ENCODE data around the gene EIF4G3. TPM values are rescaled to one million over a fixed set of nuclear protein-coding genes. Genes with fewer than 3 reads are reported as not detected.

The EIF4G3 gene
- total and polyA plus RNA-seq, 9 of the 15 experiments (the other 6 are each of a cell fraction or from before 2014, with no cell fraction given), result 6.7 to 40.5 (median 32.1) TPM

GRCh38 chr1:20786253-20787028 is 390.3 kb downstream of the EIF4G3 start:
- Histone ChIP-seq H3K9me3 (replicated peaks; ENCODE audit: control insufficient read depth, insufficient read depth, low read depth, low read length) (no peaks in the 10 kb centered on the region), H3K27me3 (ENCODE audit: control insufficient read depth in 2 of 2, insufficient read depth in 2 of 2, low read length in 2 of 2) (no peaks in the 10 kb centered on the region), H3K4me1 (replicated peaks in 1 of 2; ENCODE audit: control insufficient read depth in 2 of 2, insufficient read depth in 2 of 2, low read length in 2 of 2) (peaks cover 18 to 26% of the 10 kb centered on the region in 2 experiments), H3K4me3 (peak overlapping the region; percentile 99), H2AFZ (ENCODE audit: low read depth, low read length) (peak overlapping the region; percentile 90), H3K4me2 (ENCODE audit: insufficient read depth, low read length) (peak overlapping the region; percentile 100), H3K9me1 (ENCODE audit: control insufficient read depth, insufficient read depth, low read length) (no peaks in the 10 kb centered on the region), H4K20me1 (replicated peaks; ENCODE audit: control insufficient read depth, insufficient read depth, low read length) (peaks cover 19% of the 10 kb centered on the region), H3K79me2 (ENCODE audit: control insufficient read depth, insufficient read depth, low read length) (peaks cover 62% of the 10 kb centered on the region), H3K36me3 (ENCODE audit: control insufficient read depth, insufficient read depth, low read length) (peaks cover 36% of the 10 kb centered on the region; the same call in 2 of the 3 replicates), H3K9ac (ENCODE audit: insufficient read depth in 1 of 2, low read depth in 2 of 2, low read length in 2 of 2) (peak overlapping the region; percentile 98 to 99), H3K27ac (ENCODE audit: extremely low read depth, low read depth, low read length) (peak overlapping the region; percentile 99)
- POLR2A ChIA-PET, result interaction anchor here (0.6 to 9.7 kb wide), 32 partner anchors 11 to 1929 kb away, joined by 3 to 79 read pairs (median 4); partner anchors contain the start of genes DDOST and KIF17
- CTCF ChIA-PET (ENCODE audit: low intra/inter-chr PET ratio), result no interaction called here
- intact Hi-C loops (cut with micrococcal nuclease), result loop anchor here (5.0 kb wide), 1 partner anchor 391 kb away; the partner anchor contains the start of gene EIF4G3
- in situ Hi-C loops (cut with MboI), result no loop called here
- ATAC-seq (peak; percentile 90), FAIRE-seq (peak; percentile 62), DNase-seq (ENCODE audit: extremely low read depth in 1 of 4, low spot score in 3 of 4) (peak; percentile 95 to 98 (median 98))
- BruUV-seq (replicated peaks), result no TSS peak
- under 1% methylated on average over 66 of the region's 102 CpGs for WGBS (ENCODE audit: insufficient coverage, low coverage, missing lambda C conversion rate)
- 0 out of 2 replicates have a peak, but pooled peaks have one; percentile 6 for TF ChIP-seq ZBTB12 (CRISPR knock-in tag; IDR thresholded peaks at IDR 0.05)
- TF ChIP-seq SNRNP70 (optimal IDR thresholded peaks at IDR 0.05; ENCODE audit: low read depth, low read length), result no peak
- no peak for TF ChIP-seq JUNB (CRISPR knock-in tag; conservative IDR thresholded peaks at IDR 0.05)
- TF ChIP-seq PHB (CRISPR knock-in tag; IDR thresholded peaks at IDR 0.05), result no peak
- no peak for TF ChIP-seq ZNF77 (CRISPR knock-in tag; IDR thresholded peaks at IDR 0.05)
- no peak for TF ChIP-seq PPARD (CRISPR knock-in tag; IDR thresholded peaks at IDR 0.05)
- no peak for TF ChIP-seq ZNF717 (CRISPR knock-in tag; IDR thresholded peaks at IDR 0.05)
- peak in 2 of 3 experiments; percentile 48 to 75; a peak in 2 of 6 replicates for TF ChIP-seq ZBTB11 (CRISPR knock-in tag; IDR thresholded peaks at IDR 0.05)
- TF ChIP-seq FOXJ3 (CRISPR knock-in tag; IDR thresholded peaks at IDR 0.05), result no peak
- no peak for TF ChIP-seq SRSF7 (optimal IDR thresholded peaks at IDR 0.05; ENCODE audit: low read depth, low read length)
- peak in 1 of 2 experiments; percentile 85; a peak in 3 of 4 replicates for TF ChIP-seq NONO (IDR thresholded peaks at IDR 0.05; ENCODE audit: low read depth in 2 of 2, low read length in 1 of 2)
- TF ChIP-seq HMGXB4 (CRISPR knock-in tag; IDR thresholded peaks at IDR 0.05), result peak; percentile 84; the same call in 1 of the 2 replicates
- TF ChIP-seq SMAD3 (CRISPR knock-in tag; conservative IDR thresholded peaks at IDR 0.05), result 0 out of 2 replicates have a peak, but pooled peaks have one; percentile 29

All from K562 (cell line).